ENCODE data around the gene ISL1.

Gene ISL1

GRCh38 chr5:51383131-51384121 is at the start of gene ISL1:
TSS of gene ISL1 (plus strand) at chr5:51383448. CDS start at chr5:51383672, 224 bp downstream.
- peak in 35 of 56 donors; percentile 15 to 81 (median 47) for DNase-seq

DNA sequence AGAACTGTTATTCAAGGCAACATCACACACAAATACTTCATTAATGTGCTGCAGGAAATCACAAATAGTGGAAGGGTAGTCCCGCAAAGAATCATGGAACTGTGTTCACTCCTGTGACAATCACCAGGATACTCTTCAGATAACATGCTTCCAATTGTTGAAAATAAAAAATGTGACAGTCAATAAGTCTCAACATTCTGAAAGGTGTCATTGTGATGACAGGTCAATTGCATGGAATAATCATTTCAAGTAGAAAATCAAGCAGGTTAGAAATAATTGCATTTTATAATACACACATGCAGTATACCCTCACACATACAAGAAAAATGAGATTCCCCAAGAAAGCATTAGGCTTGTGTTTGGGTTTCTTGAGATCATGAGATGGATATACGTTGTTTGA is 46.4 kb upstream of the ISL1 start:
- DNase-seq = no peak

DNA sequence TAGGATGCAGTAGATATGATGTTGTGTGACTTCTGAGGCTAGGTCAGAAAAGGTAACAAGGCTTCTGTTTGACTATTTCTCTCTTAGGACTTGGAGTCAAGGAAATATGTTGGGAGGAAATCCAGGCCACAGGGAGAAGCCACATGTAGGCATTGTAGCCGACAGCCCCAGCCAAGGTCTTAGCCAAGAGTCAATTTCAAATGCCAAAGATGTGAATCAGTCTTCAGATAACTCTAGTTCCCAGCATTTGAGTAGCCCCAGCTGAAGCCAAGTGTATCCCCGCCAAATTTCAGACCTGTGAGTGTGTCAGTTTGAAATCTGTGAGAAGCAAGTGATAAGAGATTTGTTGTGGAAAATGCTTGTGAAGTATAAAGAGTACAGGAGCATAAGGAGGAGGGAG is 38.1 kb upstream of the ISL1 start:
- no peak for DNase-seq

GRCh38 chr5:51347157-51347556 is 36.1 kb upstream of the ISL1 start:
- no peak for DNase-seq

- DNase-seq = no peak
Observed at GRCh38 chr5:51347704-51348103, 35.5 kb upstream of the ISL1 start.

GRCh38 chr5:51371052-51371451 is 12.2 kb upstream of the ISL1 start:
- no peak for DNase-seq

DNA sequence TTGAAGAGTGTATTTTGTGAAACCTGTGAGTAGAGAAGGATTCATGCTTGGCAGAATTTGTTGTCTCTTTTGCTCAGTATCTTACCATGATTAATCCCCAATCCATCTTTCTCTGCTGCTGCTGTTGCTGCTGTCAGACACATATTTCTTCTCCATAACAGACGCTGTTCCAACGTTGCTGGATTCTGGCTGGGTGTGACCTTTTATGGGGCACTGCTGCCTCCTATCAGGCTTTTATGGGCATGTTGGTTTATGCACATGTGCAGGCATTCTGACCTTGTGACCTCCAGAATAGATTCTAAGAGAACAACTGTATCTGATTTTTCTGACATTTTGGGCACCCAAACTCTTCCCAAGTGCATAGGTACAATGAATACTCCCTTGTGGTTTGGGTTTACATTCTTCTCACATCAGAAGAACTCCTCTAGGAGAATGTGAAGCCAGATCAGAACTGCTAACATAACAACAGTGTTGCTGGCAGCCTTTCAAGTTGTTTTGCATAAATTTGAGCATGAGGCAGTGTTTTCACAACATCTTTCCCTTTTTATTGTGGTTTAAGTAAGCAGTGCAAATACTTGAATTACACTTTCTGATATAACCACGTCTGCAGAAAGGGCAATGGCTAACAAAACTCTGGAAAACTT is 9.2 kb upstream of the ISL1 start:
- DNase-seq = no peak

- no peak for DNase-seq
Observed at GRCh38 chr5:51375084-51375483, 8.2 kb upstream of the ISL1 start.

DNA sequence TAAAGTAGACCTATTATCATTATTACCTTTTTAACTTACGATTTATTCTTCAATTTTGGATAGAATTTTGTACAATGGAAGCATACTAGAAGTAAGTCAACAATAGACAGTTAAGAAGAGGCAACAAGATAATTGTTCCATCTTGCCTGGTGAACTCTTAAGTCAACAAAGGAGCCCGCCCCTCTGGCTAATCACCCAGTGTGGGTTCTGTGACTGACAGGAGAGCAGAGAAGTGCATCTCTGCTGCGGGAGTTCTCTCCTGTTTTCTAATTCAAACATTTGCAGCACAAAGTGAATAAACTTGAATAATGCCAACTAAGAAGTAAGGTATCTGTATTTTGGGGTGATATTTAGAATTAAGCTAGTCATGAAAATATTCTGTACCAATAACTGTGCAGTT is 6.7 kb upstream of the ISL1 start:
- no peak for DNase-seq

- DNase-seq = no peak
Observed at GRCh38 chr5:51377151-51378060, 5.8 kb upstream of the ISL1 start.

DNA sequence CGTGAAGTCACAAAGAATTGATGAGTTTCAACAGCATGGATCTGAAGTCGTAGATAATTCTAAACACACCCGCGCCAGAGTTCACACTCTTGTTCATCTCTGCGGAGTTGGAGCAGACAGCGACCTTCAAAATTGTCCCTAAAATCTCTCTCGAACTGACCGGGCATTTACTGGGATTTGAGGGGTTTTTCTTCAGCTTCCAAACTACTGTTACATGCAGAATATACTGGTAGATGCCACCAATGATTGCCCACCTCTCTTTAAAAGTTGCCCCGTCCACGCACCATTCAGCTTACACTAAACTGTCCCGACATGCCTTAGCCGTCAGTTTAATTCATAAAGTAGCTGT is 5.2 kb upstream of the ISL1 start:
- no peak for DNase-seq

GRCh38 chr5:51378448-51379330 is 4.6 kb upstream of the ISL1 start:
- no peak for DNase-seq

GRCh38 chr5:51379331-51379700 is 3.9 kb upstream of the ISL1 start:
- no peak for DNase-seq

GRCh38 chr5:51380603-51381207 is 2.5 kb upstream of the ISL1 start:
- DNase-seq = no peak

DNA sequence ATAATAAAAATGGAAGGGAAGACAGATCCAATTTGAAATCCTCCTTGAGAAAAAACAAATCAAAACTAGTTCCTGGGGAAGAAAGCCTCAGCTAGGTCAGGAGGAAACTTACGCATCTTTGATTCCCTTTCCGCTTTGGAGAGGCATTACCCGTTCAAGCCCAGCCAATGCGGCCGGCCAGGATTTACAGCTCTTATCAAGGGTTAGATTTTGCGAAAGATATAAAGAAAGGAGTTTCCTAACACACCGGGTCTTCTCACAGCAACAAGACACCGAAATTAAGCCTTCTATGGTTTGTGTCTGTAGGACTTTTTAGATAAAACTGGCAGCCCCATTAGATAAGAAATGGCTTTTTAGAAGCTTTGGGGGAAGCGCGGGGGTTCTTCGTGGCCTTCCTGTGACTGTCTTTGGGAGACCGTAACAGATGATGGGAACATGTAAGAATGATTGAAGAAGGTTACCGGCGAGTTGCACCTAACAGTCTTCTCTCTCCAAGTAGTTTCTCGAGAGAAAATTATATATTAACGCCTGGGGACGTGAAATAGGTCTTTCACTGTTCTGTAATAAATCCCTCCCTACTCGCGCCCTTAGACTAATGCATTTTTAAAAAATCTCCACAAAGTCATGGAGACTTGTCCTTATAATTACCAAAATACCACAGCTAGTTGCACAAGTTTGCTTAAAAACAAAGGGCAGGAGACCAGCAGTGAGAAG is 1.3 kb upstream of the ISL1 start:
- no peak for DNase-seq

- no peak for DNase-seq
Observed at GRCh38 chr5:51382521-51383130, 622 bp upstream of the ISL1 start.

DNA sequence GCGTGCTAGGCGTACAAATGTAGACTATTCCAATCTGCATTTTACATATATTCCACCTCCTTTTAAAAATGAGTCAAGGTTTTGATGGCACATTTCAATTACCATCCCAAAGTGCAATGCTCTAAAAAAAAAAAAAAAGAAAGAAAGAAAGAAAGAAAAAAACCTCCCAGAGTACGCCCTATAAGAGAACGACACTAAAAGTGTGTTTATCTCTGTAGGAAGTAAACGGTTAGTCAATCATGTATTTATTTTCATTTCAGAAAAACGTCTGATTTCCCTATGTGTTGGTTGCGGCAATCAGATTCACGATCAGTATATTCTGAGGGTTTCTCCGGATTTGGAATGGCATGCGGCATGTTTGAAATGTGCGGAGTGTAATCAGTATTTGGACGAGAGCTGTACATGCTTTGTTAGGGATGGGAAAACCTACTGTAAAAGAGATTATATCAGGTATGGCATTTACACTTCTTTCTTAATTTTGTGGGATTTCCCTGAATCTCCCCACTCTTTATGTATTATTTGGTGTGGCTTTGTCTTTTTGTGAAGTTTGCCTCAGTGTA is 1.1 kb downstream of the ISL1 start:
- no peak for DNase-seq

GRCh38 chr5:51385216-51385615 is 2.0 kb downstream of the ISL1 start:
- DNase-seq = no peak

All from nucleus accumbens (tissue), 56 donors.